Gastrocnemius medialis (tissue), 4 donors: ENCODE results near the gene C4orf50.

Experiments used
- POLR2A ChIP-seq, 2 donors: fragments of 450-650 bp; IDR thresholded peaks; one replicate each; pipeline ENCODE4 v1.6.1; 2017; ENCODE audit warnings: antibody characterized with exemption in 2 of 2, mild to moderate bottlenecking in 2 of 2, moderate library complexity in 2 of 2
- TF ChIP-seq, protein P1 (sequence below), 5 experiments: fragments of 450-650 bp in 3 of 5; fragments of 200-600 bp in 2 of 5; sonication (generic) in 2 of 5; IDR thresholded peaks in 4 of 5; conservative IDR thresholded peaks in 1 of 5; 1 replicate in 4 of 5; 2 replicates in 1 of 5; pipeline ENCODE4 v1.5.1; 2016 to 2019; ENCODE audit warnings: antibody characterized with exemption in 5 of 5, mild to moderate bottlenecking in 3 of 5, moderate library complexity in 3 of 5

DNA sequence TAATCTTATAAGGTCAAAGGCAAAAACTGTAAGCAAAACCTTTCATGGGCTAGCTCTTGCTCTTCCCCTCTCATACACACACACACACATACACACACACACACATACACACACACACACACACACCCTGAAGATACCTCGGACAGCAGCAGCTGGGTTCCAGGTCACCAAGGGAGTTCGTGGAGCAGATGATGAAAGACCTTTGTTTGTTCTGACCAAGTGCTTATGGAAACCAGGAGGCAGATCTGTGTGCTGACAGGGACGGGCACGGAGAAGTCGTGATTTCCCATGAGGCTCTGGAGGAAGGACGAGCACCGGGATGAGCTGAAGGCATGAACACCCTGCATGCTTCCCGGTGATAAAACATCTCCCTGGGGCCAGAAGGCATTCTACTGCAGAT lies 90.0 kb downstream of the C4orf50 start:
- no peak for TF ChIP-seq POLR2A (IDR thresholded peaks at IDR 0.05)
- TF ChIP-seq, protein P1, sequence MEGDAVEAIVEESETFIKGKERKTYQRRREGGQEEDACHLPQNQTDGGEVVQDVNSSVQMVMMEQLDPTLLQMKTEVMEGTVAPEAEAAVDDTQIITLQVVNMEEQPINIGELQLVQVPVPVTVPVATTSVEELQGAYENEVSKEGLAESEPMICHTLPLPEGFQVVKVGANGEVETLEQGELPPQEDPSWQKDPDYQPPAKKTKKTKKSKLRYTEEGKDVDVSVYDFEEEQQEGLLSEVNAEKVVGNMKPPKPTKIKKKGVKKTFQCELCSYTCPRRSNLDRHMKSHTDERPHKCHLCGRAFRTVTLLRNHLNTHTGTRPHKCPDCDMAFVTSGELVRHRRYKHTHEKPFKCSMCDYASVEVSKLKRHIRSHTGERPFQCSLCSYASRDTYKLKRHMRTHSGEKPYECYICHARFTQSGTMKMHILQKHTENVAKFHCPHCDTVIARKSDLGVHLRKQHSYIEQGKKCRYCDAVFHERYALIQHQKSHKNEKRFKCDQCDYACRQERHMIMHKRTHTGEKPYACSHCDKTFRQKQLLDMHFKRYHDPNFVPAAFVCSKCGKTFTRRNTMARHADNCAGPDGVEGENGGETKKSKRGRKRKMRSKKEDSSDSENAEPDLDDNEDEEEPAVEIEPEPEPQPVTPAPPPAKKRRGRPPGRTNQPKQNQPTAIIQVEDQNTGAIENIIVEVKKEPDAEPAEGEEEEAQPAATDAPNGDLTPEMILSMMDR (IDR thresholded peaks at IDR 0.05 in 4 of 5, conservative IDR thresholded peaks at IDR 0.05 in 1 of 5), result no peak
